ENCODE results near the gene TRIO.
A peak's percentile ranks its signal among the peaks of the same experiment; 100 is the strongest.

Gene TRIO

DNA sequence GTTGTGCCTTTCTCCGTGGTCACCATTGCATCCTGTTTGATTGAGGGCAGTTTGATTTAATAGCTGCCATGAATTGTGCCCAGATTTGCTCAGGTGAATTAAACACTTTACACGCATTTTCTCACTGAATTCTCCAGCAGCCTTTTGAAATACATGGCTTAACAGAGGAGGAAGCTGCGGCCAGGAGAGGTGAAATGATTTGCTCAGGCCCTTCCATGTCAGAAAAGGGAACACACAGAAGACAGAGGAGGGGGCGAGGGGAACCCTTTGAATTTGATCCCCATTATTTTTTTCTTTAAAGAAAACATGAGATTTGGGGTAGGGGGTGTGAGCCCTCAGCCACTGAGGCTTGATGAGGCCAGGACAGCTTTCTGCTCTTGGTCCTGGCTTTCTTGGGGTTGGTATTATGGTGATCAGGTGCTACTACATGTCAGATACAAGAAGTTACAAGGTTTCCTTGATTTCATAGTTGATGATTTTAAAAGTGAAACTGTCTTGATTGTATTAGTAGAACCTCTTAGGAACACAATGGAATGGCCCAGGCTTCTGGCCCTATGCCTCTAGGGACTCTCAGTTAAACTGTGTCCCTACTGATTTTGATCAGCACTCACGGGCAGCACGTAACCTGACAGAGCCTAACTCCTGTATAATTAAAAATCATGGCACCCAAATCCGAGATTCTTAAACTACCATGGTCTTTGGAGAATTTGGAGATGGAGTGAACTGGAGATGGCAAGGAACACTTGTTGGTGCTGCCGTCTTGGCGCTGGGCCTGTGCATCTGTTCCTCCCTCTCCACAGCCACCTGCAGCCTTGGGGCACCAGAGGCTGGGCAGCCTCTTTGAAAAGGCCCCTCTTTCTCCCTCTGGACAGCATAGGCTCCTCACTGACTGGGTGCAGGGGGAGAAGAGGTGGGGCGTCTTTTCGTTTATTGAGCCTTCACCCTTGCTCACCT, 107.9 kb downstream of the TRIO start:
- DNase-seq, result no peak

DNA sequence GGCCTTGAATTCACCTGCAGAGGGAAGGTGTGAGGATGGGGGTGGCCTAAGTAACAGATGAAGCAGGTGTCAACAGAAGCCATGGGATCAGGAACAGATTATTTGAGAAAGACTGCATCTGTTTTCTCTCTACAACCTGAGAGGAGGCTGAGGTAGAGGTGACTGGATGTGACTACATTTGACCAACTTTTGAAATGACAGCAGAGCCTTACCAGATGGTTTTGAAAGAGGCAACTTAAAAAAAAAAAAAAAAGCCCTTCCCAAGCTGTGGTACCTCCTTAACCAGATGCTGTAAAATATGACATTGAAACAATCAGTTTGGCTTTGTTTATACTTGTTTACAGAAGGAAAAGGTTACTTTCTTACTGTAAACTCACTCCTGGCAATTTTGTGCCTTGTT, 108.6 kb downstream of the TRIO start:
- no peak for DNase-seq

DNA sequence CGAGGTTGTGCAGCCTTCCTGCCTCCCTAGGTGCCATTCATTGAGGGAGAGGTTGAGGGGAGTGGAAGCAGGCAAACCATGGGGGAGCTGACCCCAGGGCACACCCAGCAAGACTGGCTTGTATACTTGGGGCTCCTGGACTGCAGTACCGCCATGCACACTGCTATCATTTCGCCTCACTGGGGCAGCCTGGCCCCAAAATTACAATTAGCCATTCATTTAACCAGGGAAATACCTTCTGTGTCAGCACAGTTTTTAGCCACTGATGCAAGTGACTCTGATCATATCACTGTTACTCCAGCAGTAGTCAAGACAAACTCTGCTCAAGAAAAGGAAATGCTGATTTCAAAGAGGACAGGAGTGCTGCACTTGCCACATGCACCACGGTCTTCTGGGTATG, 109.7 kb downstream of the TRIO start:
- DNase-seq, result no peak

DNA sequence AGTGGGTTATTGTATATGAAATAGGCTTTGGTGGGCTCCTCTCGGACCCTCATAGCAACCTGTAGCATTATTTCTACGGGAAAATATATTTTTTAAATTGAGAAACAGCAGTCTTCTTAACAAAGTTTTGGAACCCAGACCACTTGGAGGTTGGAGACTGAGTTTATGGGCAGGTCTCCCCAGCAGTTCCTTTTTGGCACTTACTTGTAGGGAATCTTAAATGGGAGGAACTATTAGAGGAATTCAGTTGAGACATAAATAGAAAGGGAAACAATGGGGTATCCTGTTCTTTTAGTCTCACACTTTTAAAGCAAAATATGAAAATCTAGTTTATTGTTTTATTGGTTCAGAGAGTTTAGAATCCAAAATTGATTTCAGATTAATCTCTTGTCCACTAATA, 111.5 kb downstream of the TRIO start:
- no peak for DNase-seq

DNA sequence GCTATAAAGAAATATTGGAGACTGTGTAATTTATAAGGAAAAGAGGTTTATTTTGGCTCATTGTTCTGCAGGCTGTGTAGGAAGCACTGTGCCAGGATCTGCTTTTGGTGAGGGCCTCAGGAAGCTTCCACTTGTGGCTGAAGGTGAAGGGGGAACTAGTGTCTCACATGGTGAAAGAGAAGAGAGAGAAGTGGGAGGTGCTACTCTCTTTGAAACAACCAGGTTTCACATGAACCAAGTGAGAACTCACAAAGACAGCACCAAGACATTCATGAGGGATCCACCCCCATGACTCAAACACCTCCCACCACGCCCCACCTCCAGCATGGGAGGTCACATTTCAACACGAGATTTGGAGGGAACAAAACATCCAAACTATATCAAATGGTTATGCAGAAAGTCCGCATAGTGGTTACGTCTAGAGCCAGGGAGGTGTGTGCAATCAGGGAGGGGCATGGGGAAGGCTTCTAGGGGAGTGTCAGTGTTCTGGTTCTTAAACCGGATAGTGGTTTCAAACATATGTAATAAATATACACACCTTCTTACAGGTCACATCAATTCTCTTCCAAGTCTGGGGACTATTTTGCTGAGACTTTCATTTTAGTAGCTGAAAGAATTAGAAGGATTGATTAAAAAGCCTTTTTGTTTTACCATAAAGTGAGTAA, 113.0 kb downstream of the TRIO start:
- no peak for DNase-seq

DNA sequence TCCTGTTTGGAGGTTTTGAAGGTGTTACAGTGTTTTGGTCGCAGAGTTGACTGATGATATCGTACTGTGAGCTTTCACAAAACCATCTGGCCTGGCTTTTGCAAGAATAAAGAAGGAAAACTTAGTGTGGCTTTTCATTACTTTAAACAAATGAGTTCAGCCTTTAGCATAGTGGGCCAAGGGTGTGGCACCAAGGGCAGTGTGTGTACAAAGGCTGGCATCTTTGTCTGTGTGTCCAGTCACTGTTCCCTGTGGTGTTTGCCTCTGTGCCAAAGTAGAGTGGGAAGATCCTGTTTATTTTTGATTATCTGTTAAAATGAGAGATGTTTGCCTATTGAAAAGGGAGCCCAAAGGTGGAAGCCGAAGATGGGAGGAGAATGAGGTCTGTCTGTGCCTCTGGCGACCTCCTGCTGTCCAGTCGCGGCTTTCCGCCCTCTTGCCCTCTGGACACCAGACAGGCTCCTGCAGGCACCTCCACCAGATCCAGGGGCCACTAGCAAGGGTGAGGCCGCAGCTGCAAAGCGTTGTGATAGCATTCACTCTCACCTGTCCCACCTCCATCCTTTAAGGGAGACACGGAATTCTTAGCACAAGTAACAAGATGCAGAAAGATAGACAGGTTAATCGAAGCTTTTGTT, 113.7 kb downstream of the TRIO start:
- DNase-seq, result no peak

DNA sequence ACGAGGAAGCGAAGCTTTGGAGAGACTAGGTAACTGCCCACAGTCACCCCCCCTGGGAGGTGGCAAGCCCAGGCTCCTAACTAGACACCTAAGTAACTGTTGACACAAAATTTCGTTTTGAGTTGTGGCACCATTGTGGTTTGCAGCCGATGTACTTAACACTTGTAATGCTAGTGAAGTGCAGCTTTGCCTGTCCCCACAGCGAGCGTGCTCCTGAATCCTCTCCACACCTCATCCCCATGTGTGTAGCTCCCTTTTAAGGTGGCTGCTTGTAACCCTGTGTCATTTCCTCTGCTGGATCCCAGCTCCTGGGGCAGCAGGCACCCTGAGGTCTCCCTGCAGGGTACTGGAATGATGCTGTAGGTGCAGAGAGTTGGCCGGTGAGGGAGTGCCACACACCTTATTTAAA, 114.9 kb downstream of the TRIO start:
- DNase-seq, result no peak

DNA sequence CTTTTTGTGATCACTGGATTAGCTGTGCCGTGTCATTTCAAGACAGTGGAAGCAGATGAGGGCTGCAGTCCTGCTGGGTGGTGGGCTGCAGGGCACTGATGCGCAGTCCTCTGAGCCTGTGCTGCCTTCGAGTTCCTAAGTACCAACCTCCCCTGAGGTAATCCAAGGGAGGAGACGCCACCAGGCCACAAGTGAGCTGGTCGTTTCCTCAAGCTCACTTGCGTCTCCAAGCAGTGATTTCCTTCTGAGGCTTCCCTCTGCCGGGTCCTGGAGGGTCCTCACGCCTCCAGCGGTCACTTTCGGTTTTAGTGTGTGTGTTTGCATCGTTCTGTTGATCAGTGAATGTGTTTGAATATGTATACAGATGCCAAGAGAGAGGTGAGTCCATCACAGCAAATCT, 115.7 kb downstream of the TRIO start:
- no peak for DNase-seq

DNA sequence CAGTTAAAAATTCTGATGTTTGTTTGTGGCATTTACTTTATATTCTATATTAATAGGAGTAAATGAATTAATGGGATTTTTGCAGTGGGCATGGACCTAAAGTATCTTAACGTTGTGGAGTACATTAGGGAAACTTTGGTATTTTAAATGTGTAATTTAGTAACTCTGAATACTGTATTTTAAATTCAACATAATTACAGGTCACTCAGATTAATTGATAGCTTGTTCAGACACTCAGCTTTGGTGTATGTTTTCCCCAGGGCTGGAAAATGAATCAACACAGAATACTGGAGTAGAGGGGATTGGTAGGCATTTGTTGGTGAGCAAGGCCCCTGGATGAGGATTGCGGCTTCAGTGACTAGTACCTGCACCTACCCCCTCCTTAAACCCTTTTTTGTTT, 117.5 kb downstream of the TRIO start:
- no peak for DNase-seq

DNA sequence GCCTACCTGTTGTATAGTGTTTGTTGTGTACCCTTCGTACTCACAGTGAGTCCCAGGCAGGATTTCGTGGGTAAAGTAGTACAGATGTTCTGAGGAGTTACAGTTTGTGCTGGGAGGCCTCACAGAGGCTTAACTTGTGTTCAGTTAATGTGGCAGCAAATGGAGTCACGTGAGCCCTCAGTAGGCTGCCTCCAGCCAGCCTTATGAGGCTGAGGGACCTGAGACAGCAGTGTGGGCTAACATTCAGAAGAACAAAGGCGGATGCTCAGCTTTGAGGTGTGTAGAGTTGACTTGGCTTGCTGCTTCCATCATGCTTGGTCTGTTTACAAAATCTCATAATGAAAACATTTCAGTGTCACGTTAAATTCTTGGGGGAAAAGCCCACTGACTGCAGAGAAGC, 118.1 kb downstream of the TRIO start:
- no peak for DNase-seq

DNA sequence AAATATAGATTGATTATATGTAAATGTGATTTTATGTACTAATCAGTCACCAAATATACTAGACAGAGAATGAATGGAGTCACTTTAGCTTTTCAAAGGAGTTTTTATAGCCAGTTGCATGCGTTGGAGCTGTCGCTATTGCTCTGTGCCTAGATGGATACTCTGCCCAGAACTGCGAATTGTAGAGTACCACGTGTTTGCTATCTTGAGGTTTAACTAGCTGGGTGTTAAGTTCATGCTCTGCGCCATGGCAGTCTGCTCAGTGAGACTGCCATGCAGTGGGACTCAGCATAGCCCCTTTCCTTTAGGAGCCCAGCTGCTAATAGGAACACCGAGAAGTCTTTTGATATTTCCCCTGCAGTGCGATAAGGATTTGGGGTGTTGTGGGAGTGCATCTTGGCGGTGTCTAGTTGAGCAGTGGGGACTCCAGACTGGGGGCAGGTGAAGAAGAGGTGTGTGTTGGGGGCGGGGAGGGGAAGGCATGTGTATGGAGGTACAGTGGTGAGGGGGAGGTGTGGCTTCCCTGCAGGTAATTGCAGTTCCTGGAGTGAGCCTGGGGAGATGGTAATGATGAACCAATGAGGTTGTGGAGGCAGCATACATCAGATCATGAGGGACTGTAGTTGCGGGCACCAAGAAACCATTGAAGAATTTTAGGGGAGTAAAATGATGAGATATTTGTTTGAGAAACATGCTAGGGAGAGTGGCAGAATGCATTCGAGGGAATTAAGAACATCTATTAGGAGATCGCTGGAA, 118.9 kb downstream of the TRIO start:
- DNase-seq, result no peak

DNA sequence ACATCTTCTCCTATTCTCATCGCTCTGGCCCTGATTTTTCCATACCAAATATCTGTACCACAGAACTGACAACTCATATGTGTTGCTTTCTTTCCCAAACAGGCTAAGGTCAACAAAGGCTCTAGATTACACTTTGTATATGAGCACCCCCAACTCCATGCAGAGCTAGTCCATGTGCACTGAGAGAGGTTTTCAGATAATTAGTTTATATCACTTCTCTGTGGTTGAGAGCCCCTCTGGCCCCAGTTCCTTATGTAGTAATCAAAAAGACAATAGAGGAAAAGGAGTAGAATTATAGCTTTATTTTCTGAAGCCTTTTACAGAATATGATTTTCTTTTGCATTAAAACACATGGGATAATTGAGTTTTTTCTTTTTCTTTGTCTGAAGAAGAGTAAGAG, 120.0 kb downstream of the TRIO start:
- DNase-seq, result no peak

DNA sequence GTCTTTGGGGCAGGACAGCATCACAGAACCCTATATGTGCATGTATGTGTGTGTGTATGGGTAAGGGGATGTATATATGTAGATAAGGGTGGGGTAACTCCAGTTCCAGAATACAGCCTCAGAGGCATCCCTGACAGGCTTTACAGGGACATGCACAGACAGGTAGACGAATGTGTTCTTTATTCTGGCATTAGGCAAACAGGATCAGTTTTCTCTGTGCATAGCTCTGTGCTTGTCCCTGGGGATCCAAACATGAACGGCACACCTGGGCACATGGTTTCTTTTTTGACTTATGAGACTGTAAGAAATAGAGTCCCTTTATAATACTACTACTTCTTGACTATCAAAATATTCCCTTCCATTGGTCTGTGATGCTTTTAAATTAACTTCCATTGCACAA, 120.6 kb downstream of the TRIO start:
- peak in 1 of 2 experiments; percentile 20 for DNase-seq

DNA sequence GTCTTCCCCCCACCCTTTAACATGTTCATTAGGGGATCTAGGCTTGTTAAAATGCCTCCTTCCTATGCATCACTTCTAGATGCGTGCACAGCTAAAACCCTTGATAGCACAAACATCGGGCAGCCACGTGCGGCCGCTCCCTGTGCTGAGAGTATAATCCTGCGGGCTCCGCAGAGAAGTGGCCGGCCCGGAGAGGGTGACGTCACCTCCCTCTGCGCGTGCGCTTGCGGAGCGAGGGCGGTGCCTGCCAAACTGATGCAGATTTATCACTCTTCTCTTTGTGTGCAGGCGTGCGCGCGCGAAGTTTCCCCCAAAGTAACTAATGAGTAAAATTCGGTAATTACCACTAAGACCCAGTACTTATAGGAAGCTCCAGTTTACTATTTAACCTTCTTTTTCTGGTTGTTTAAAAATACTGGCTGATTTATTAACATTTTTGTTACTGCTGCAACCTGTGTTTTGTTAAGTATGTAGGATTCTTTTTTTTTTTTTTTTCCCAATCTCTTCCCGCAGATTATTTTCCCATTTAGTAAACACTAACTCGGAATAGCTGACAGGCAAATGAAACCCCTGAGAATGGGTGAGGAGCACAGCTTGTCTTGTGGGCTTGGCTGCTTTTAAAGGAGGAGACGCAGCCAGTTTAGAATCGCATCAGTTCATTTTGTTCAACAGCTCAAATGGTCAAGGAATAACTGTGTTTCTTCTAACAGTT, 121.6 kb downstream of the TRIO start:
- no peak for DNase-seq

DNA sequence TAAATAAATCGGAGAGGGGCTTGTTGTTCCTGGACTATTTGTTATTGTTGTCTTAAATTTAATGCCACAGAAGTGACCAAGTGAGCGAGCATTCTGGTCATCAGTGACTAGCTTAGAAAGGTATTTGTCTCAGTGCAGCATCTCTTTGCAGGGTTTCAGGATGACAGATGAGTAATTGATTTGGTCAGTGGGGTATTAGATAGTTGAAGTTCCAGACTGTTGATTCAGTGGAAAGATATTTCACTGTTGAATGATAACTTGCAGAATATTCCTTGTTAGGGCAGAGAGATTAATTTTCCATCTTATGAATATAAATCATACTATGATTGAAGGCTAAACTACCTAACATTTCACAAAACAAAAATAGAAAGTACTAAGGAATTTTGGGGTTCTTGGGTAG, 122.4 kb downstream of the TRIO start:
- no peak for DNase-seq

DNA sequence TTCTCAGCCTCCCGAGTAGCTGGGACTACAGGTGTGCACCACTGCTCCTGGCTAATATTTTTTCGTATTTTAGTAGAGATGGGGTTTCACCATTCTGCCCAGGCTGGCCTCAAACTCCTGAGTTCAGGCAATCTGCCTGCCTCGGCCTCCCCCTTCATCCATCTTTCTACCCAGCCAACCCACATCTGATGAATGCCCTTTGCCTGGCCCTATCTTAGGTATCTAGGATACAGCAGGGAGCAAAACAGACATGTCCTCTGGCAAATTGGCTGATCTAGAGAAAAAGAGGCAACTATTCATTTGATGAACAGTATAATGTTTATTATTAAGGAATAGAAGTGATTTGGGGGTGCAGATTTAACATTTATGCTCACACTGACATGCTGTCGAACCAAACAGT, 123.0 kb downstream of the TRIO start:
- no peak for DNase-seq

DNA sequence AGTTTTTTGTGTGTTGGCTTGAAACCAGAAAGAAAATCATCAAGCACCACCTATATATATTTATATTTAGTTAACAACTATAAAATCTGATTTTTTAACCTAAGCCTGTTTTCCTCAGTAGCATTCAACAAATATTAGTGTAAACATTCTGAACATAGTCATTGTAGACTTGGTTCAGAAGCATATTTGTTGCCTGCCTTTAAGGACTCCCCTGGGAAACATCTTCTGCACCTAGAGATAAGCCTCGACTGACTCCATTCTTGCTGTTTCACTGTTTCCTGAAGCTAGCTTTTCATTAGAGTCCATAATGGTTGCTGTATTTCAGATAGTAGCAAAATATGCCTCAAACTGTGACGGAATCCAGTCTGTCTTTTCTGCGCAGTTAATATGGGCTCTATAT, 123.5 kb downstream of the TRIO start:
- no peak for DNase-seq

DNA sequence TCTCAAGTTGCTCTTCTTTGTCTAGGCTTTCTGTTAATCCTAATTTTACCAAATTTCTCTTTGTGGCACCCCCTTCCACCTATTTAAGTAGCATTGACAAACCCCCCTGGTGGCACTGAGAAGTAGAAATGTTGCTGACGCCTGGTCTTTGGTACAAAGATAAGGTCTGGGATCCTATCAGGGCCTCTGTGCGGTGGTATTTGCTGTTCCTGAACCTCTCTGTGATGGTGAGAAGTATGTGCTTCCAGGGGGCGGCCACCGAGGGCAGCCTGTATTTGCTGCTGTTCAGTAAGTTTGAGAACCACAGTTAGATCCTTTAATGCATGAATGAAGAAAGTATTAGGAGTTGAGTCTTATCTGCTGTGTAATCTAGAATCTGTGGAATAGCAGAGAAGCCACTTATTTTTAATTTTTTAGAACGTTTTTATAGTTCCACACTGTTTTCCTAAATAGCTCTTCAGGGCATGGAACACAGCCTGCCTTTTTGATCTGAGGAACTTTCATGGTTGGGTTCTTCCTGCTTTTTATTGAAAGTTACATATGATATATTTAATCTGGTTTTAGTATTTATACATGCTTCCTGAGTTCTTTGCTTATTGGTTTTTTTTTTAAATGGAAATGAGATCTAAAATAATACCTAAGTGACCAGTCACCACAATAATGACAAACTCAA, 124.2 kb downstream of the TRIO start:
- DNase-seq, result no peak

DNA sequence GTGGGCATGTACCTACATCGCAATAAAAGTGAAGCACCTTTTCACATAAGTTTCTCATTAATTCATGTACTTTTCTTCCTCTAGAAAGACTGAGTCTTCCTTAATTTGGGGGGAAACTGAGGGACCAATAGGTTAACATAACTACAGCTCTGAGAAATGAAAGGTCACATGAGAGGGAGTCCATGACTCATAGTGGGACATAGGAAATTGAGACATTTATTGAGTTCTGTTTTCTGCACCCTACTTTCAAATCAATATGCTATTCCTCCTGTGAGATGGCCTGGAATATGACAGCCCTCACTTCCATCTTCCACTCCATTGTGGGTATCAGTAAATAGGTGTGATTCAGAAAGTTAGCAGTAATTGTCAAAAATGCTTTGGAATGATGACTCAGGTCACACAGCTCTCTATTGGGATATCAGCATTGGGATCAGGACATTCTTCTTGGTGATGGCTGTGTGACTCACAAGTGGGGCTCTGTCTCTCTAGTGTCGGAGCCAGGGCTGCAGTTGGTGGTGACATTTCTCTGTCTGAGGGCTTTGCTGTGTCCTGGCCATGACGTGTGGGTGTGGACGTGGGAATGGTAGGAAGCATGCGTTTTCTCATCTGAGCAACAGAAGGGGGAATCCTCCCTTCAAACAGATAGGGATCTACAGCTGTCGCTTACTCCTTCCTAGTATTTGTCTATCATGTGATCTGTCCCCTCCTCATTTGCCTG, 125.0 kb downstream of the TRIO start:
- no peak for DNase-seq

DNA sequence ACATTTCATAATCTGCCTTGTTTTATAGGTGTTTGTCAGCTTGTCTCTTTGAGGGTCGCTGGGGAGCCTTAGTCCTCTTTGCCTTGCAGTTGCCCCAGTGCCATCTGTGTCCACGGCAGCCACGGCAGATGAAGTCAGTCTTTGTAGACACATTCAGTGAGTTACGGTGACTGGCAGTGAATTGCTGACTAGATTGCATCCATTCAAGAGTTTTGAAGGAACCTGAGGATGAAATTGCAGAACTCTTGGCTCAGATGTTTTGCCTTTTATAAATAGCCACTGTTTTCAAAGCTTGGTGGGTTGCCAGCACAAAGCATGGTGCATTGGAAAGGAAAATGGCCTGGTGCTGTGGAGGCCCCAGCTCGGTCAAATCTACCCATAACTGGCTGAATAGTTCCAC, 125.6 kb downstream of the TRIO start:
- no peak for DNase-seq

DNA sequence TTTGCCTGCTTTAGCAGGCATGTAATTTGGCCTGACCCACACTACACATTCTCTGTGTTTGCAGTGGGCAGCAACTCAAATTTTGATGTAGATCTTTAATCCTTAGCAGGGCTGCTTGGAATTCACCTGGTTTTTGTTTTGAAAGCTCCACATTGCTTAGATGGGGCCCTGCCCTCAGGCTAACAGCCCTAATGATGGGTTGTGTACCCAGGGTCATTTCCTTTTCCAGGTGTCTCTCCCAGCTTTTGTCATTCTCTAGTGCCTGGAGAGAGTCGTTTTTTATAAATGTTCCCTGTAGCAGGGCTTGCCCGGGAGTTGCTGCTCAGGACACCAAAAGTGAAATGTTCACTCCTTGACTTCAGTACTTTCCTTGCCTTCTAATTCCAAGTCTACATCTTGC, 126.3 kb downstream of the TRIO start:
- no peak for DNase-seq
